T-helper 2 cell treated with Interferon-gamma antibody and Interleukin-4, amounts not matched to agents 5 μg/mL and 100 μg/mL, for 36 hours (primary cell): ENCODE measurements around the gene ZCCHC8.

Source experiments
- DNase-seq: peaks from one replicate; pipeline ENCODE4 v3.0.0; 2021; ENCODE audit warnings: low spot score
- H3K27ac Mint-ChIP-seq: one replicate; pipeline ENCODE4 v1.8.0; 2021; ENCODE audit warnings: mild to moderate bottlenecking, mixed read lengths
- H3K27me3 Mint-ChIP-seq: one replicate; pipeline ENCODE4 v1.8.0; 2021; ENCODE audit warnings: low read depth, mixed read lengths
- H3K36me3 Mint-ChIP-seq: one replicate; pipeline ENCODE4 v1.8.0; 2021; ENCODE audit warnings: low read depth, mixed read lengths
- H3K4me1 Mint-ChIP-seq: one replicate; pipeline ENCODE4 v1.8.0; 2021; ENCODE audit warnings: low read depth, mixed read lengths
- H3K4me3 Mint-ChIP-seq: one replicate; pipeline ENCODE4 v1.8.0; 2022; ENCODE audit warnings: mild to moderate bottlenecking, moderate library complexity, mixed read lengths
- H3K9me3 Mint-ChIP-seq: one replicate; pipeline ENCODE4 v1.8.0; 2021; ENCODE audit warnings: mixed read lengths

The ZCCHC8 gene

DNA sequence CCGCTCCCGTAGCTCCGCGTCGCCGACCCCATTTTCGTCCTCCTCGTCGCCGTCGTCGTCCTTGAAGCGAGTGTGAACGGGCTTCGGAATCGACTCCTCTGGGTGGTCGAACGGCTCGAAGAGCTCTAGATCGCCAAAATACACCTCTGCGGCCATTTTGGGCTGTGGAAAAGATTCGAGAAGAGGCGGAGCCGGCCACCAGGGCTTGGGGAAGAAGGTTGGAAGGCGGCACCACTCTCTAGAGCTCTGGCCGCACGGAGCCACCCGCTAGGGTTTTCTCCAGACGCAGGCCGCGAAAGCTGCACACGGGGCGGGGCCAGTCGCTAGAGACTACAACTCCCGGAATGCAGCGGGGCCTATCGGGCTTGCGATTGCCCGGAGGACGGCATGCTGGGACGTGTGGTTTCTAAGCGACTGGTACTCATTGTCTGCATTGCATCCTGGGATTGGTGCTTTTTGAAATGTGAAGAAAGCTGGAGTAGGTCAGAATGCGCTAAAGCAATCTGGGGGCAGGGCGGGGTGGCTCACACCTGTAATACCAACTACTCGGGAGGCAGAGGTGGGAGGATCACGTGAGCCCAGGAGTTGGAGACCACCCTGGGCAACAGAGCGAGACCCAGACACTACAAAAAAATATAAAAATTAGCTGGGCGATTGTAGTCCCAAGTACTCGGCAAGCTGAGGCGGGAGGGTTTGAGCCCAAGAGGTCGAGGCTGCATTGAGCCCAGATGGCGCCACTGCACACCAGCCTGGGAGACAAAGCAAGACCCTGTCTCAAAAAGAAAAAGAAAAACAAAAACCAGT lies at the start of gene ZCCHC8:
Gene ZCCHC8 (minus strand): TSS at position 248 of the 804 bp plus-strand sequence. CDS start 92 bp downstream, at position 156.
- peak; percentile 97 for DNase-seq
- Mint-ChIP-seq H3K9me3 (no peaks in the 10 kb centered on the region), H3K4me1 (peaks cover 25% of the 10 kb centered on the region), H3K27ac (peak within 1 kb of the TSS; percentile 96), H3K36me3 (peaks cover 47% of the 10 kb centered on the region), H3K4me3 (peak within 1 kb of the TSS; percentile 99), H3K27me3 (no peaks in the 10 kb centered on the region)

- H3K4me3 Mint-ChIP-seq = no peak overlapping the region
- H3K9me3 Mint-ChIP-seq = no peaks in the 10 kb centered on the region
- H3K27ac Mint-ChIP-seq = no peak overlapping the region
- H3K36me3 Mint-ChIP-seq = peaks cover 39% of the 10 kb centered on the region
- no peak for DNase-seq
- H3K27me3 Mint-ChIP-seq = no peaks in the 10 kb centered on the region
- peaks cover 2% of the 10 kb centered on the region for H3K4me1 Mint-ChIP-seq
Measured at GRCh38 chr12:122547330-122547729, 46.6 kb upstream of the ZCCHC8 start.

DNA sequence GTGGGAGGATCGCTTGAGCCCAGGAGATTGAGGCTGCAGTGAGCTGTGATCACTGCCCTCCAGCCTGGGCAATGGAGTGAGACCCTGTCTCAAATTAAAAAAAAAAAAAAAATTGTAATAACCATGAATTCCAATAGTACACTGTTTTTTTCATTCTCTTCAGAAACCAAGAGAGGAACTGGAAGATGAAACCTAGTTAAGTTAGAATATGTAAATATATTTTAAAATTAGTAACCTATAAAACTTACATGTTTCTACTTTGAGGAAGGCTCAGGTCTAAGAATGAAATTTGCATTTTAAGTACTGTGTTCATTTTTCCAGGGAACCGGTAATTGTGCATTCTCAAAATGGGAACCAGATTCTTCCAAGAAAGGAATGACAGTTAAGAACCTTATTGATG lies 45.1 kb upstream of the ZCCHC8 start:
- no peak overlapping the region for H3K27ac Mint-ChIP-seq

GRCh38 chr12:122544537-122544936 lies 43.8 kb upstream of the ZCCHC8 start:
- no peak overlapping the region for H3K27ac Mint-ChIP-seq
- H3K36me3 Mint-ChIP-seq = peaks cover 28% of the 10 kb centered on the region
- no peak overlapping the region for H3K4me3 Mint-ChIP-seq

More for the DNA sequence above, 45.1 kb upstream of the ZCCHC8 start:
- no peaks in the 10 kb centered on the region for H3K27me3 Mint-ChIP-seq
- no peak overlapping the region for H3K4me3 Mint-ChIP-seq
- H3K9me3 Mint-ChIP-seq = no peaks in the 10 kb centered on the region
- H3K36me3 Mint-ChIP-seq = peaks cover 35% of the 10 kb centered on the region
- peaks cover 3% of the 10 kb centered on the region for H3K4me1 Mint-ChIP-seq
- no peak for DNase-seq

DNA sequence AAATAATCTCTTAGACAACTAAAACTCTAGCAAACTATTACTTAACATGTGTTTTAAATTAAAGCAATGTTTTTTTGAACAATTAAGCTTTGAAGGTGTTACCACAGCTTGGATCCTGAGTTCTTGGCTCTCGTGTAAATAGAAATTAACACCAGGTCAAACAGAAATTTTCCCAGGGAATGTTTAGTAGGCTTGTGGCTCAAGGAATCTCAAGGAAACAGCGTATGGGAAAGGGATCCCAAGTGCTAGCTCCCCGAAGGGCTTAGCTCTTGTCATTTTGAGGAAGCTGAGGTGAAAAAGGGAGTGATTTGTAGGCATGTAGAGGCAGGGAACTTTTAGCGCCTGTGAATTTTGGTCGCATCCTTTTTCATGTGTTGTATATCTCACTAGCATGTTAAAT lies 37.8 kb upstream of the ZCCHC8 start:
- Mint-ChIP-seq H3K27me3 (no peaks in the 10 kb centered on the region), H3K4me3 (no peak overlapping the region), H3K27ac (no peak overlapping the region), H3K36me3 (peaks cover 36% of the 10 kb centered on the region), H3K9me3 (no peaks in the 10 kb centered on the region), H3K4me1 (peaks cover 3% of the 10 kb centered on the region)
- no peak for DNase-seq

More at GRCh38 chr12:122544537-122544936, 43.8 kb upstream of the ZCCHC8 start:
- Mint-ChIP-seq H3K4me1 (peaks cover 3% of the 10 kb centered on the region), H3K27me3 (no peaks in the 10 kb centered on the region), H3K9me3 (no peaks in the 10 kb centered on the region)
- DNase-seq = no peak

DNA sequence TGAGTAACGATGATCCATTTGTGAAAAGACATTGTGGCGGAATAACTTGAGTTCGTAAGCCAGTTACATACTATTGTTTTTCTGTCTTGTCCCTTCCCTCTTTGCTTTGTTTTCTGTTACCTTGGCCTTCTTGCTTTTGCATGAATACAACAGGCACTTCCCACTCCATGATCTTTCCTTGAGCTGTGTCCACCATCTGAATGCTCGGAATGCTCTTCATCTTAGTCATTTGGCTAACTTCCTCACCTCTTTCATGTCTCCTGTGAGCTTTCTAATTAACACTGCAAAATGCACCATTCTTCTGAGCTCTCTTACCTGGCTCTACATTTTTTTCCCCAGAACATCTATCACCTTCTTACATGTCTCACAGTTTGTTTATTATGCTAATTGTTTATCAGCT lies 36.3 kb upstream of the ZCCHC8 start:
- peaks cover 1% of the 10 kb centered on the region for H3K4me1 Mint-ChIP-seq
- no peak overlapping the region for H3K4me3 Mint-ChIP-seq
- peaks cover 35% of the 10 kb centered on the region for H3K36me3 Mint-ChIP-seq
- H3K27ac Mint-ChIP-seq = no peak overlapping the region
- no peaks in the 10 kb centered on the region for H3K9me3 Mint-ChIP-seq
- H3K27me3 Mint-ChIP-seq = no peaks in the 10 kb centered on the region
- DNase-seq = no peak

GRCh38 chr12:122533856-122534255 lies 33.1 kb upstream of the ZCCHC8 start:
- DNase-seq = no peak
- Mint-ChIP-seq H3K27me3 (no peaks in the 10 kb centered on the region), H3K9me3 (no peaks in the 10 kb centered on the region), H3K4me3 (no peak overlapping the region), H3K4me1 (peaks cover 10% of the 10 kb centered on the region), H3K27ac (no peak overlapping the region), H3K36me3 (peaks cover 42% of the 10 kb centered on the region)

- DNase-seq = no peak
- H3K9me3 Mint-ChIP-seq = no peaks in the 10 kb centered on the region
- no peak overlapping the region for H3K27ac Mint-ChIP-seq
- H3K27me3 Mint-ChIP-seq = no peaks in the 10 kb centered on the region
- H3K4me3 Mint-ChIP-seq = no peak overlapping the region
- peaks cover 39% of the 10 kb centered on the region for H3K36me3 Mint-ChIP-seq
- H3K4me1 Mint-ChIP-seq = peaks cover 21% of the 10 kb centered on the region
Measured at GRCh38 chr12:122528992-122529391, 28.3 kb upstream of the ZCCHC8 start.

DNA sequence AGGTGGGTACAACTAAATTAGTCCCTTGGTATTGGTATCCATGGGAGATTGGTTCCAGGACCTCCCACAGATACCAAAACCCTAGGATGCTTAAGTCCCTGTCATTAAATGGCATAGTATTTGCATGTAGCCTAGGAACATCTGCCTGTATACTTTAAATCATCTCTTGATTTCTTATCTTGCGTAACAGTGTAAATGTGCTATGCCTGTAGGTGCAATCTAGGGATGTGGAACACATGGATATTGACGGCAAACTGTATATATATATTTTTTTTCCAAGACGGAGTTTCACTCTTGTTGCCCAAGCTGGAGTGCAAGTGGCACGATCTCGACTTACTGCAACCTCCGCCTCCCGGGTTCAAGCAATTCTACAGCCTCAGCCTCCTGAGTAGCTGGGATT lies 27.9 kb upstream of the ZCCHC8 start:
- DNase-seq = no peak
- Mint-ChIP-seq H3K9me3 (no peaks in the 10 kb centered on the region), H3K36me3 (peaks cover 42% of the 10 kb centered on the region), H3K27ac (no peak overlapping the region), H3K4me3 (no peak overlapping the region), H3K27me3 (no peaks in the 10 kb centered on the region), H3K4me1 (peaks cover 23% of the 10 kb centered on the region)

DNA sequence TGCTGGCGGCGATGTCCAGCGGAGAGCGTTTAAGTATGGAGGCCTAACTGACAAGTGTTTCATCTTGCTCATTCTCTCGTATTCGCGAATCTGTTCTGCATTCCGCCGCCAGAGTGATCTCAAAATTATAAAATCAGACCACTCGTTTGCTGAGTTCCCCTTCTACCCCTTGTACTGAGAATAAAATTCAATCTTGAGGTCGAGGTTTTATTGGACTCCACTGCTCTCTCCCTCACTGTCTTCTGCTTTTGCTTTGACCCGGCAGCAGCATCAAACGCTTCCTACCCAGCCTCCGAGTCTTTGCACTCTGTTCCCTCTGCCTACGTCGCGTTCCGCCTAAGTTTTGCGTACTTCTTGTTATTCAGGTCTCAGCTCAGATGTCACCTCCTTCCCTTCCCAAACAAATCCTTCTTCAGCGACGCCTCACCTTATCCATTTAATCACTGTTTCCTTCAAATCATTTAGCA lies 26.8 kb upstream of the ZCCHC8 start:
- H3K27me3 Mint-ChIP-seq = no peaks in the 10 kb centered on the region
- peaks cover 43% of the 10 kb centered on the region for H3K36me3 Mint-ChIP-seq
- H3K4me1 Mint-ChIP-seq = peaks cover 29% of the 10 kb centered on the region
- no peak overlapping the region for H3K27ac Mint-ChIP-seq
- DNase-seq = peak; percentile 39
- H3K9me3 Mint-ChIP-seq = no peaks in the 10 kb centered on the region
- no peak overlapping the region for H3K4me3 Mint-ChIP-seq

GRCh38 chr12:122526683-122527477 lies 26.1 kb upstream of the ZCCHC8 start, which contains the start of the genes KNTC1 and RSRC2:
Gene KNTC1, plus strand, starts transcription at chr12:122527249. Its CDS starts 2,815 bp downstream, at chr12:122530064.
Gene RSRC2, minus strand, starts transcription at chr12:122526936. Its CDS starts 83 bp downstream, at chr12:122526853.
- H3K27ac Mint-ChIP-seq = no peak within 1 kb of the TSS
- H3K27me3 Mint-ChIP-seq = no peaks in the 10 kb centered on the region
- peaks cover 47% of the 10 kb centered on the region for H3K36me3 Mint-ChIP-seq
- no peaks in the 10 kb centered on the region for H3K9me3 Mint-ChIP-seq
- peaks cover 35% of the 10 kb centered on the region for H3K4me1 Mint-ChIP-seq
- no peak within 1 kb of the TSS for H3K4me3 Mint-ChIP-seq
- peak; percentile 98 for DNase-seq

GRCh38 chr12:122523846-122524718 lies 23.4 kb upstream of the ZCCHC8 start:
- H3K27ac Mint-ChIP-seq = peak overlapping the region; percentile 58
- peaks cover 53% of the 10 kb centered on the region for H3K36me3 Mint-ChIP-seq
- peak overlapping the region; percentile 97 for H3K4me3 Mint-ChIP-seq
- H3K9me3 Mint-ChIP-seq = no peaks in the 10 kb centered on the region
- DNase-seq = no peak
- H3K4me1 Mint-ChIP-seq = peaks cover 39% of the 10 kb centered on the region
- H3K27me3 Mint-ChIP-seq = no peaks in the 10 kb centered on the region

- peaks cover 61% of the 10 kb centered on the region for H3K36me3 Mint-ChIP-seq
- peaks cover 39% of the 10 kb centered on the region for H3K4me1 Mint-ChIP-seq
- no peak for DNase-seq
- H3K4me3 Mint-ChIP-seq = peak overlapping the region; percentile 97
- no peaks in the 10 kb centered on the region for H3K9me3 Mint-ChIP-seq
- H3K27ac Mint-ChIP-seq = peak overlapping the region; percentile 9
- H3K27me3 Mint-ChIP-seq = no peaks in the 10 kb centered on the region
Measured at GRCh38 chr12:122523280-122523679, 22.5 kb upstream of the ZCCHC8 start.
